Fibroblast of lung (primary cell): Measurements from ENCODE around the gene CDK6. TPM values are rescaled to one million over a fixed set of nuclear protein-coding genes. Genes with fewer than 3 reads are reported as not detected.
A peak's percentile ranks its signal among the peaks of the same experiment; 100 is the strongest.

ENCODE experiments used
- DNase-seq, 2 donors: peaks; one replicate each; pipeline versions ENCODE4 v3.0.0 to v3.0.0-alpha.2; 2010; ENCODE audit warnings: low read depth in 2 of 2
- H2AFZ ChIP-seq: 2 replicates; pipeline ENCODE4 v1.5.1; 2012; ENCODE audit warnings: low read length, control low read depth, inconsistent platforms
- H3K27ac ChIP-seq: 2 replicates; pipeline ENCODE4 v1.5.1; 2011; ENCODE audit warnings: low read length, control low read depth; ENCODE audit not compliant: insufficient read depth
- H3K27me3 ChIP-seq: 2 replicates; pipeline ENCODE4 v1.5.1; 2011; ENCODE audit warnings: mild to moderate bottlenecking, low read length; ENCODE audit not compliant: control insufficient read depth, insufficient read depth
- H3K36me3 ChIP-seq: 2 replicates; pipeline ENCODE4 v1.5.1; 2011; ENCODE audit warnings: low read length; ENCODE audit not compliant: control insufficient read depth, insufficient read depth
- H3K4me1 ChIP-seq: 2 replicates; pipeline ENCODE4 v1.5.1; 2011; ENCODE audit warnings: low read length; ENCODE audit not compliant: control insufficient read depth, insufficient read depth; ENCODE audit errors: extremely low read depth
- H3K4me2 ChIP-seq: 2 replicates; pipeline ENCODE4 v1.5.1; 2011; ENCODE audit warnings: low read length, control low read depth; ENCODE audit not compliant: insufficient read depth; ENCODE audit errors: extremely low read depth
- H3K4me3 ChIP-seq, 4 experiments: fragments of 200-600 bp in 1 of 4; sonication (generic) in 1 of 4; replicated peaks in 1 of 4; 2 replicates each; pipeline ENCODE4 v1.5.1; 2011 to 2016; ENCODE audit warnings: low read length in 4 of 4, low read depth in 3 of 4, mild to moderate bottlenecking in 3 of 4, control low read depth in 2 of 4, inconsistent platforms in 1 of 4, mixed read lengths in 1 of 4; ENCODE audit not compliant: insufficient read depth in 1 of 4; ENCODE audit errors: control extremely low read depth in 1 of 4
- H3K79me2 ChIP-seq: 2 replicates; pipeline ENCODE4 v1.5.1; 2012; ENCODE audit warnings: mild to moderate bottlenecking, low read length, inconsistent platforms; ENCODE audit not compliant: control insufficient read depth, insufficient read depth
- H3K9ac ChIP-seq: 2 replicates; pipeline ENCODE4 v1.5.1; 2011; ENCODE audit warnings: mild to moderate bottlenecking, low read length, control low read depth; ENCODE audit not compliant: insufficient read depth
- H3K9me3 ChIP-seq: 2 replicates; pipeline ENCODE4 v1.5.1; 2012; ENCODE audit warnings: low read depth, low read length; ENCODE audit not compliant: control insufficient read depth, insufficient read depth
- H4K20me1 ChIP-seq: 2 replicates; pipeline ENCODE4 v1.5.1; 2011; ENCODE audit warnings: low read length; ENCODE audit not compliant: control insufficient read depth, insufficient read depth; ENCODE audit errors: extremely low read depth
- EZH2 ChIP-seq: IDR thresholded peaks from 2 replicates; pipeline ENCODE4 v1.5.1; 2012; ENCODE audit warnings: low read length, control low read depth, mild to moderate bottlenecking; ENCODE audit errors: missing control alignments
- polyA plus RNA-seq, 2 donors: library from polyadenylated mRNA; depleted of rRNA in 1 of 2; stranded (reverse) in 1 of 2; unstranded in 1 of 2; fragments of >200 nt; gene quantifications; 2 replicates each; pipeline ENCODE4 v1.2.1, GENCODE V29; 2011 to 2012; ENCODE audit warnings: missing spikeins in 1 of 2
- total RNA-seq: library from RNA; depleted of rRNA; stranded (reverse); fragments of >200 nt; gene quantifications from 2 replicates; pipeline ENCODE4 v1.2.1, GENCODE V29; 2014
- TF ChIP-seq, protein P1 (sequence below), 2 donors: IDR thresholded peaks in 1 of 2; conservative IDR thresholded peaks in 1 of 2; 1 replicate in 1 of 2; 2 replicates in 1 of 2; pipeline ENCODE4 v1.5.1; 2011 to 2012; ENCODE audit warnings: low read length in 2 of 2, control low read depth in 1 of 2, inconsistent platforms in 1 of 2, low read depth in 1 of 2, mild to moderate bottlenecking in 1 of 2

Gene CDK6
- total and polyA plus RNA-seq, 2 donors (not counting 1 experiment from before 2014, with no cell fraction given), result 17.8 to 19.2 TPM

DNA sequence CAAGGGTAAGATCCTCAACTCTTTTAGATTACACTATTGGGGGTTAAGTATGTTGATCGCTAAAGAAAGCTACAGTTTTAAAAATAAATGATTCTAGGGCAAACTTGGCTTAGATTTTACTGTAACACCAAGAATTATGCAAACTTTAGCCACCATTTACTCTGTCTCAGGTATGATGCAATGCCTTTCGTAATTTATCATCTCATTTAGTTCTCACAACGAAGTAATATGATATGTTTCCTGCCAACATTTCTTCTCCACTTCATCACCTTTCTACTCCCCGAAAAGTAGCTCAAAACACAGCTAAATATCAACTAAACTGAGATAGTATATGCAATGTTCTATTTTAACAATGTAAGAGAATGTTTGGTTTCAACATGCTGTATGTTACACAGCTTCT lies 267.2 kb downstream of the CDK6 start:
- Histone ChIP-seq H2AFZ (no peak overlapping the region), H3K4me1 (no peaks in the 10 kb centered on the region), H3K36me3 (peaks cover 4% of the 10 kb centered on the region), H3K4me3 (no peak overlapping the region), H3K9ac (no peak overlapping the region), H3K27me3 (no peaks in the 10 kb centered on the region), H3K27ac (no peak overlapping the region), H3K9me3 (no peaks in the 10 kb centered on the region), H3K79me2 (no peaks in the 10 kb centered on the region), H4K20me1 (no peaks in the 10 kb centered on the region), H3K4me2 (no peak overlapping the region)
- DNase-seq, result peak in 1 of 2 donors; percentile 69
- no peak for TF ChIP-seq EZH2
- TF ChIP-seq, protein P1, sequence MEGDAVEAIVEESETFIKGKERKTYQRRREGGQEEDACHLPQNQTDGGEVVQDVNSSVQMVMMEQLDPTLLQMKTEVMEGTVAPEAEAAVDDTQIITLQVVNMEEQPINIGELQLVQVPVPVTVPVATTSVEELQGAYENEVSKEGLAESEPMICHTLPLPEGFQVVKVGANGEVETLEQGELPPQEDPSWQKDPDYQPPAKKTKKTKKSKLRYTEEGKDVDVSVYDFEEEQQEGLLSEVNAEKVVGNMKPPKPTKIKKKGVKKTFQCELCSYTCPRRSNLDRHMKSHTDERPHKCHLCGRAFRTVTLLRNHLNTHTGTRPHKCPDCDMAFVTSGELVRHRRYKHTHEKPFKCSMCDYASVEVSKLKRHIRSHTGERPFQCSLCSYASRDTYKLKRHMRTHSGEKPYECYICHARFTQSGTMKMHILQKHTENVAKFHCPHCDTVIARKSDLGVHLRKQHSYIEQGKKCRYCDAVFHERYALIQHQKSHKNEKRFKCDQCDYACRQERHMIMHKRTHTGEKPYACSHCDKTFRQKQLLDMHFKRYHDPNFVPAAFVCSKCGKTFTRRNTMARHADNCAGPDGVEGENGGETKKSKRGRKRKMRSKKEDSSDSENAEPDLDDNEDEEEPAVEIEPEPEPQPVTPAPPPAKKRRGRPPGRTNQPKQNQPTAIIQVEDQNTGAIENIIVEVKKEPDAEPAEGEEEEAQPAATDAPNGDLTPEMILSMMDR (conservative IDR thresholded peaks at IDR 0.05 in 1 of 2, IDR thresholded peaks at IDR 0.05 in 1 of 2; ENCODE audit: low read depth in 1 of 2, low read length in 2 of 2), result no peak

DNA sequence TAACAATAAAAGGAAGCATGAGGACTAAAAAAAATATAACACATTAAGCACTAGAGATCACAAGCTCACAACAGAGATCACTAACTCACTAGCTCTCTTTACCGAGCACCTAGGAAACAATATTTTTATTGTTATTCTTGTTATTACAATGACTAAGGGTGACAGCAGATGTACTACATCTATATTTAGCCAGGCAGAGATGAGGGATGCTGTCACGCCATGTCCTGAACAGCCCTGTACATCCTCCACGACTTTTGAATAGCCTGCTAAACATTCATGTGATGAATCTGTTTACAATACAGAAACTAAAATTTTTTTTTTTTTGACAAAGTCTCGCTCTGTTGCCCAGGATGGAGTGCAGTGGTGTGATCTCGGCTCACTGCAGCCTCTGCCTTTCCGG lies 268.9 kb downstream of the CDK6 start:
- H3K27ac ChIP-seq, result no peak overlapping the region
- no peak overlapping the region for H2AFZ ChIP-seq
- no peaks in the 10 kb centered on the region for H4K20me1 ChIP-seq
- no peaks in the 10 kb centered on the region for H3K27me3 ChIP-seq
- H3K4me3 ChIP-seq, result no peak overlapping the region
- no peak overlapping the region for H3K9ac ChIP-seq
- peaks cover 6% of the 10 kb centered on the region for H3K36me3 ChIP-seq
- TF ChIP-seq EZH2, result no peak
- TF ChIP-seq, protein P1 (conservative IDR thresholded peaks at IDR 0.05 in 1 of 2, IDR thresholded peaks at IDR 0.05 in 1 of 2; ENCODE audit: low read depth in 1 of 2, low read length in 2 of 2), result no peak
- peak; percentile 14 to 33 for DNase-seq
- H3K4me2 ChIP-seq, result no peak overlapping the region
- H3K4me1 ChIP-seq, result no peaks in the 10 kb centered on the region
- no peaks in the 10 kb centered on the region for H3K9me3 ChIP-seq
- H3K79me2 ChIP-seq, result no peaks in the 10 kb centered on the region

DNA sequence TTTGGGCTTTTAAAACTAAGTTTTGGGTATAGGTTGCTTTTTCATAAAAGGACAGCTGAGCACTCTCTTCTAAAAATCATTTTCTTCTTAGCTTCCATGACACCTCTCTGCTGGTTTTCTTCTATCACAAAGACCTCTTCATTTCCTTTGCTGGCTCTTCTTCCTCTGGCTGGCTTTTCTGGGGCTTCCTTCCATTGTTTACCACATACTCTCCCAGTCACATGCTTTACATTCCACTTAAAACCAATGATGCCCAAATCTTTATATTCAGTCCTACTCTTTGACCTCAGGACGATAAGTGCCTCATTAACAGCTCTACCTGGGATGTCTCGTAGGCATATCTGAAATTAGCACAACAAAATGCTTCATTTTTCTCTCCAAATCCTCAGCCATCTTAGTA lies 273.0 kb downstream of the CDK6 start:
- no peaks in the 10 kb centered on the region for H3K9me3 ChIP-seq
- no peak overlapping the region for H3K27ac ChIP-seq
- H3K4me2 ChIP-seq, result no peak overlapping the region
- TF ChIP-seq EZH2, result no peak
- TF ChIP-seq, protein P1 (conservative IDR thresholded peaks at IDR 0.05 in 1 of 2, IDR thresholded peaks at IDR 0.05 in 1 of 2; ENCODE audit: low read depth in 1 of 2, low read length in 2 of 2), result no peak
- peaks cover 3% of the 10 kb centered on the region for H3K36me3 ChIP-seq
- no peaks in the 10 kb centered on the region for H4K20me1 ChIP-seq
- H3K79me2 ChIP-seq, result no peaks in the 10 kb centered on the region
- H3K9ac ChIP-seq, result no peak overlapping the region
- no peaks in the 10 kb centered on the region for H3K27me3 ChIP-seq
- H3K4me1 ChIP-seq, result no peaks in the 10 kb centered on the region
- no peak for DNase-seq
- no peak overlapping the region for H2AFZ ChIP-seq
- no peak overlapping the region for H3K4me3 ChIP-seq
